BJ (cell line): ENCODE data around the gene CXCL14. TPM values are rescaled to one million over a fixed set of nuclear protein-coding genes. Genes with fewer than 3 reads are reported as not detected.

Experiments used
- CTCF ChIA-PET: fragments of 350-600 bp; formaldehyde crosslinking; extraction: SDS; loops from one replicate; lab custom pipeline; 2021; ENCODE audit warnings: antibody characterized with exemption, inconsistent platforms; lab: Yijun Ruan, JAX
- POLR2A ChIA-PET: fragments of 300-600 bp; sonication (Branson Sonifier 250); formaldehyde crosslinking; extraction: SDS; loops from one replicate; lab custom pipeline; 2021; ENCODE audit warnings: antibody characterized with exemption; lab: Charles Lee
- DNase-seq: peaks from one replicate; pipeline ENCODE4 v3.0.0-alpha.2; 2011; ENCODE audit warnings: low read depth
- H3K27me3 ChIP-seq: 2 replicates; pipeline ENCODE4 v1.6.0; 2011; ENCODE audit warnings: low read length; ENCODE audit not compliant: control insufficient read depth, insufficient read depth
- H3K36me3 ChIP-seq: 2 replicates; pipeline ENCODE4 v1.5.1; 2011; ENCODE audit warnings: low read length; ENCODE audit not compliant: control insufficient read depth, insufficient read depth
- H3K4me3 ChIP-seq: 2 replicates; pipeline ENCODE4 v1.5.1; 2011; ENCODE audit warnings: low read depth, mild to moderate bottlenecking, control low read depth, low read length
- polyA plus RNA-seq: library from polyadenylated mRNA; depleted of rRNA; stranded (reverse); fragments of >200 nt; gene quantifications from 2 replicates; pipeline ENCODE4 v1.2.3, GENCODE V29; 2011
- TF ChIP-seq, protein P1 (sequence below): IDR thresholded peaks from 2 replicates; pipeline ENCODE4 v1.5.1; 2011; ENCODE audit warnings: low read depth, mild to moderate bottlenecking, control low read depth, inconsistent platforms, low read length, moderate library complexity; ENCODE audit not compliant: insufficient read depth

CXCL14 gene
- polyA plus RNA-seq, 1 experiment: 1.6 TPM

- POLR2A ChIA-PET: no interaction called here
- TF ChIP-seq, protein P1, sequence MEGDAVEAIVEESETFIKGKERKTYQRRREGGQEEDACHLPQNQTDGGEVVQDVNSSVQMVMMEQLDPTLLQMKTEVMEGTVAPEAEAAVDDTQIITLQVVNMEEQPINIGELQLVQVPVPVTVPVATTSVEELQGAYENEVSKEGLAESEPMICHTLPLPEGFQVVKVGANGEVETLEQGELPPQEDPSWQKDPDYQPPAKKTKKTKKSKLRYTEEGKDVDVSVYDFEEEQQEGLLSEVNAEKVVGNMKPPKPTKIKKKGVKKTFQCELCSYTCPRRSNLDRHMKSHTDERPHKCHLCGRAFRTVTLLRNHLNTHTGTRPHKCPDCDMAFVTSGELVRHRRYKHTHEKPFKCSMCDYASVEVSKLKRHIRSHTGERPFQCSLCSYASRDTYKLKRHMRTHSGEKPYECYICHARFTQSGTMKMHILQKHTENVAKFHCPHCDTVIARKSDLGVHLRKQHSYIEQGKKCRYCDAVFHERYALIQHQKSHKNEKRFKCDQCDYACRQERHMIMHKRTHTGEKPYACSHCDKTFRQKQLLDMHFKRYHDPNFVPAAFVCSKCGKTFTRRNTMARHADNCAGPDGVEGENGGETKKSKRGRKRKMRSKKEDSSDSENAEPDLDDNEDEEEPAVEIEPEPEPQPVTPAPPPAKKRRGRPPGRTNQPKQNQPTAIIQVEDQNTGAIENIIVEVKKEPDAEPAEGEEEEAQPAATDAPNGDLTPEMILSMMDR: no peak
- Histone ChIP-seq H3K36me3 (no peaks in the 10 kb centered on the region), H3K4me3 (no peak overlapping the region), H3K27me3 (peaks cover 5% of the 10 kb centered on the region; the same call in 1 of the 2 replicates)
- CTCF ChIA-PET: interaction anchor here (1.2 to 38.0 kb wide), 7 partner anchors 8 to 263 kb away, joined by 3 to 1147 read pairs (median 10); partner anchors contain the start of genes SLC25A48 and TIFAB
- no peak for DNase-seq
Observed at GRCh38 chr5:135568923-135569360, 9.8 kb downstream of the CXCL14 start.

GRCh38 chr5:135568246-135568645 lies 10.5 kb downstream of the CXCL14 start:
- CTCF ChIA-PET: interaction anchor here (0.6 to 38.0 kb wide), 7 partner anchors 8 to 263 kb away, joined by 3 to 1147 read pairs (median 42); partner anchors contain the start of genes CXCL14, SLC25A48 and TIFAB
- POLR2A ChIA-PET: no interaction called here
- no peak for DNase-seq
- peaks cover 5% of the 10 kb centered on the region; the same call in 1 of the 2 replicates for H3K27me3 ChIP-seq
- H3K4me3 ChIP-seq: no peak overlapping the region
- TF ChIP-seq, protein P1: no peak
- no peaks in the 10 kb centered on the region for H3K36me3 ChIP-seq

GRCh38 chr5:135567661-135568060 lies 11.1 kb downstream of the CXCL14 start:
- no peak for DNase-seq
- Histone ChIP-seq H3K36me3 (no peaks in the 10 kb centered on the region), H3K27me3 (peaks cover 5% of the 10 kb centered on the region; the same call in 1 of the 2 replicates), H3K4me3 (no peak overlapping the region)
- CTCF ChIA-PET: interaction anchor here (0.6 to 38.0 kb wide), 8 partner anchors 8 to 264 kb away, joined by 3 to 1147 read pairs (median 24); partner anchors contain the start of genes CXCL14, SLC25A48 and TIFAB
- POLR2A ChIA-PET: no interaction called here
- TF ChIP-seq, protein P1: no peak

GRCh38 chr5:135566422-135567400 lies 12.1 kb downstream of the CXCL14 start:
- Histone ChIP-seq H3K36me3 (no peaks in the 10 kb centered on the region), H3K27me3 (peaks cover 6% of the 10 kb centered on the region; the same call in 1 of the 2 replicates), H3K4me3 (no peak overlapping the region)
- ChIA-PET POLR2A (interaction anchor here (1.0 kb wide), 1 partner anchor 10 kb away, joined by 5 read pairs; no protein-coding TSS in a partner anchor), CTCF (interaction anchor here (0.5 to 38.0 kb wide), 37 partner anchors 9 to 637 kb away, joined by 3 to 1147 read pairs (median 4); partner anchors contain the start of genes CXCL14, SLC25A48 and TIFAB)
- DNase-seq: no peak
- TF ChIP-seq, protein P1: no peak
